SU-DHL-6 (cell line): ENCODE measurements around the gene MAP3K1.

Experiments used
- H2AFZ ChIP-seq: fragments of 200-600 bp; sonication (generic); 2 replicates; pipeline ENCODE4 v1.6.1; 2014; ENCODE audit warnings: low read depth, mild to moderate bottlenecking, moderate library complexity, mixed read lengths, antibody characterized with exemption, low read length; ENCODE audit not compliant: severe bottlenecking
- H3F3A ChIP-seq: fragments of 200-600 bp; shearing (Covaris generic); 2 replicates; pipeline ENCODE4 v1.6.0; 2016; ENCODE audit warnings: antibody characterized with exemption, mild to moderate bottlenecking; ENCODE audit not compliant: insufficient read depth
- H3K27ac ChIP-seq: fragments of 200-600 bp; sonication (generic); 2 replicates; pipeline ENCODE4 v1.5.1; 2016; ENCODE audit warnings: low read depth, mild to moderate bottlenecking, low read length, moderate library complexity, mixed read lengths
- H3K27me3 ChIP-seq: fragments of 200-600 bp; sonication (generic), shearing (Covaris generic); 2 replicates; pipeline ENCODE4 v1.6.0; 2014; ENCODE audit warnings: mild to moderate bottlenecking, low read length
- H3K36me3 ChIP-seq: fragments of 200-600 bp; sonication (generic); 2 replicates; pipeline ENCODE4 v1.6.1; 2014; ENCODE audit warnings: mild to moderate bottlenecking, low read length, mixed read lengths
- H3K4me2 ChIP-seq: fragments of 300-600, 200-600 bp; shearing (Covaris generic), sonication (generic); 2 replicates; pipeline ENCODE4 v1.6.0; 2014; ENCODE audit warnings: low read length, low read depth, mild to moderate bottlenecking; ENCODE audit not compliant: poor library complexity, severe bottlenecking
- H3K4me3 ChIP-seq: fragments of 200-600 bp; sonication (generic); 2 replicates; pipeline ENCODE4 v1.5.1; 2014; ENCODE audit warnings: antibody characterized with exemption, low read length, mild to moderate bottlenecking, mixed read lengths; ENCODE audit not compliant: insufficient read depth, poor library complexity, severe bottlenecking
- H3K79me2 ChIP-seq: fragments of 200-600 bp; sonication (generic); 2 replicates; pipeline ENCODE4 v1.6.1; 2014; ENCODE audit warnings: mild to moderate bottlenecking, low read length, moderate library complexity; ENCODE audit not compliant: insufficient read depth
- H3K9ac ChIP-seq: fragments of 200-600 bp; sonication (generic); 2 replicates; pipeline ENCODE4 v1.7.0; 2014; ENCODE audit warnings: mild to moderate bottlenecking, low read length
- H3K9me2 ChIP-seq: fragments of 200-600 bp; sonication (generic); replicated peaks from 2 replicates; pipeline ENCODE4 v1.6.1; 2014; ENCODE audit warnings: low read length; ENCODE audit not compliant: insufficient read depth
- H3K9me3 ChIP-seq: fragments of 200-600 bp; sonication (generic); 2 replicates; pipeline ENCODE4 v1.6.1; 2014; ENCODE audit warnings: low read length, mixed read lengths; ENCODE audit not compliant: insufficient read depth
- H4K20me1 ChIP-seq: fragments of 200-600 bp; sonication (generic); 2 replicates; pipeline ENCODE4 v1.6.1; 2014; ENCODE audit warnings: low read depth, mild to moderate bottlenecking, antibody characterized with exemption, low read length, moderate library complexity, mixed read lengths
- CTCF ChIP-seq: fragments of 200-600 bp; sonication (generic); IDR thresholded peaks from one replicate; pipeline ENCODE4 v1.5.1; 2017; ENCODE audit warnings: antibody characterized with exemption, mild to moderate bottlenecking, low read length, moderate library complexity; ENCODE audit not compliant: insufficient read depth, poor library complexity, severe bottlenecking
- EZH2phosphoT487 ChIP-seq: fragments of 200-600 bp; sonication (generic), shearing (Covaris generic); conservative IDR thresholded peaks from 2 replicates; pipeline ENCODE4 v1.6.1; 2018; ENCODE audit warnings: mild to moderate bottlenecking, antibody characterized with exemption, low read length, moderate library complexity, mixed read lengths

MAP3K1 gene

GRCh38 chr5:56822981-56823380, 7.6 kb downstream of the MAP3K1 start:
- H3K4me3 ChIP-seq, result no peak overlapping the region
- no peaks in the 10 kb centered on the region for H3K9me3 ChIP-seq
- H2AFZ ChIP-seq, result no peak overlapping the region
- no peaks in the 10 kb centered on the region for H3K9me2 ChIP-seq
- TF ChIP-seq CTCF (no peak), EZH2phosphoT487 (no peak)
- H3K27ac ChIP-seq, result no peak overlapping the region
- H3K27me3 ChIP-seq, result no peaks in the 10 kb centered on the region
- H3F3A ChIP-seq, result no peaks in the 10 kb centered on the region; the same call in 1 of the 2 replicates
- H4K20me1 ChIP-seq, result peaks cover 5% of the 10 kb centered on the region; the same call in 1 of the 2 replicates
- H3K9ac ChIP-seq, result no peak overlapping the region
- H3K79me2 ChIP-seq, result peaks cover 50% of the 10 kb centered on the region; the same call in 1 of the 2 replicates
- H3K4me2 ChIP-seq, result no peak overlapping the region
- no peaks in the 10 kb centered on the region; the same call in 1 of the 2 replicates for H3K36me3 ChIP-seq

GRCh38 chr5:56824019-56824418, 8.7 kb downstream of the MAP3K1 start:
- peaks cover 11% of the 10 kb centered on the region for H4K20me1 ChIP-seq
- no peaks in the 10 kb centered on the region for H3K27me3 ChIP-seq
- H3K9me2 ChIP-seq, result no peaks in the 10 kb centered on the region
- H3K9me3 ChIP-seq, result no peaks in the 10 kb centered on the region
- no peak overlapping the region for H3K9ac ChIP-seq
- no peaks in the 10 kb centered on the region; the same call in 1 of the 2 replicates for H3K36me3 ChIP-seq
- H3K79me2 ChIP-seq, result peaks cover 51% of the 10 kb centered on the region; the same call in 1 of the 2 replicates
- no peak overlapping the region for H2AFZ ChIP-seq
- H3F3A ChIP-seq, result no peaks in the 10 kb centered on the region
- H3K4me3 ChIP-seq, result no peak overlapping the region
- no peak overlapping the region for H3K27ac ChIP-seq
- TF ChIP-seq CTCF, result no peak
- TF ChIP-seq EZH2phosphoT487, result no peak
- H3K4me2 ChIP-seq, result no peak overlapping the region

GRCh38 chr5:56825222-56825824, 10.0 kb downstream of the MAP3K1 start:
- Histone ChIP-seq H3K4me3 (no peak overlapping the region), H3K9ac (no peak overlapping the region), H3K4me2 (no peak overlapping the region), H4K20me1 (peaks cover 18% of the 10 kb centered on the region), H3K9me3 (no peaks in the 10 kb centered on the region), H3K36me3 (no peaks in the 10 kb centered on the region), H3K79me2 (peaks cover 51% of the 10 kb centered on the region; the same call in 1 of the 2 replicates), H2AFZ (no peak overlapping the region), H3K27me3 (no peaks in the 10 kb centered on the region), H3K27ac (no peak overlapping the region), H3F3A (no peaks in the 10 kb centered on the region), H3K9me2 (no peaks in the 10 kb centered on the region)
- TF ChIP-seq EZH2phosphoT487, result no peak
- TF ChIP-seq CTCF, result no peak
